CD14-positive monocyte (primary cell): Measurements from ENCODE around the gene PMEPA1. TPM values are rescaled to one million over a fixed set of nuclear protein-coding genes. Genes with fewer than 3 reads are reported as not detected.

Source experiments
- DNase-seq, 3 donors: peaks; one replicate each; pipeline ENCODE4 v3.0.0-alpha.2; 2011 to 2022
- H2AFZ ChIP-seq: 2 replicates; pipeline ENCODE4 v1.6.0; 2012; ENCODE audit warnings: mild to moderate bottlenecking, low read depth, low read length, inconsistent platforms; ENCODE audit not compliant: insufficient read depth, poor library complexity, severe bottlenecking
- H3K27ac ChIP-seq, 2 donors: 1 replicate in 1 of 2; 2 replicates in 1 of 2; pipeline ENCODE4 v1.5.1; 2012 to 2013; ENCODE audit warnings: low read length in 2 of 2, control low read depth in 1 of 2, inconsistent platforms in 1 of 2, low read depth in 1 of 2, mild to moderate bottlenecking in 1 of 2
- H3K27me3 ChIP-seq, 2 donors: one replicate each; pipeline versions ENCODE4 v1.6.0 to v1.6.1; 2011 to 2013; ENCODE audit warnings: low read length in 2 of 2; ENCODE audit not compliant: control insufficient read depth in 2 of 2, insufficient read depth in 2 of 2
- H3K36me3 ChIP-seq, 2 donors: replicated peaks in 1 of 2; 1 replicate in 1 of 2; 2 replicates in 1 of 2; pipeline versions ENCODE4 v1.5.1 to v1.6.1; 2012 to 2013; ENCODE audit warnings: low read length in 2 of 2, control low read depth in 1 of 2, inconsistent platforms in 1 of 2, mild to moderate bottlenecking in 1 of 2; ENCODE audit not compliant: insufficient read depth in 2 of 2, control insufficient read depth in 1 of 2
- H3K4me1 ChIP-seq, 2 donors: 1 replicate in 1 of 2; 2 replicates in 1 of 2; pipeline versions ENCODE4 v1.5.1 to v1.6.1; 2012 to 2013; ENCODE audit warnings: low read length in 2 of 2, control low read depth in 1 of 2, inconsistent platforms in 1 of 2, mild to moderate bottlenecking in 1 of 2, moderate library complexity in 1 of 2; ENCODE audit not compliant: insufficient read depth in 2 of 2, control insufficient read depth in 1 of 2
- H3K4me2 ChIP-seq: replicated peaks from 2 replicates; pipeline ENCODE3; 2012; ENCODE audit warnings: low read length, moderate library complexity, mild to moderate bottlenecking; ENCODE audit not compliant: poor library complexity, severe bottlenecking; ENCODE audit errors: extremely low read depth
- H3K4me3 ChIP-seq, 3 experiments: fragments of 200-600 bp in 1 of 3; sonication (generic) in 1 of 3; replicated peaks in 1 of 3; 1 replicate in 2 of 3; 2 replicates in 1 of 3; pipeline ENCODE4 v1.5.1; 2011 to 2013; ENCODE audit warnings: low read length in 3 of 3, mild to moderate bottlenecking in 3 of 3, control low read depth in 2 of 3, low read depth in 2 of 3, inconsistent platforms in 1 of 3, moderate library complexity in 1 of 3
- H3K79me2 ChIP-seq: 2 replicates; pipeline ENCODE4 v1.6.0; 2012; ENCODE audit warnings: mild to moderate bottlenecking, control low read depth, inconsistent platforms, low read length, moderate library complexity; ENCODE audit not compliant: insufficient read depth
- H3K9ac ChIP-seq: 2 replicates; pipeline ENCODE4 v1.6.0; 2017; ENCODE audit warnings: low read length, mild to moderate bottlenecking; ENCODE audit not compliant: insufficient read depth, poor library complexity, severe bottlenecking
- H3K9me3 ChIP-seq, 2 donors: replicated peaks in 1 of 2; 1 replicate in 1 of 2; 2 replicates in 1 of 2; pipeline versions ENCODE4 v1.5.1 to v1.6.1; 2012 to 2013; ENCODE audit warnings: low read length in 2 of 2, control low read depth in 1 of 2; ENCODE audit not compliant: control insufficient read depth in 1 of 2, insufficient read depth in 1 of 2
- H4K20me1 ChIP-seq: 2 replicates; pipeline ENCODE4 v1.6.0; 2012; ENCODE audit warnings: mild to moderate bottlenecking, low read length, control low read depth, moderate library complexity; ENCODE audit not compliant: insufficient read depth
- H3K27ac Mint-ChIP-seq, 7 donors: one replicate each; pipeline ENCODE4 v1.8.0; 2020; ENCODE audit warnings: mild to moderate bottlenecking in 7 of 7, mixed read lengths in 7 of 7, moderate library complexity in 6 of 7, inconsistent platforms in 2 of 7
- H3K27me3 Mint-ChIP-seq, 3 donors: one replicate each; pipeline ENCODE4 v1.8.0; 2021 to 2022; ENCODE audit warnings: low read depth in 3 of 3, mild to moderate bottlenecking in 3 of 3, mixed read lengths in 3 of 3, moderate library complexity in 3 of 3, inconsistent platforms in 1 of 3
- H3K36me3 Mint-ChIP-seq, 2 donors: one replicate each; pipeline ENCODE4 v1.8.0; 2020; ENCODE audit warnings: mixed read lengths in 2 of 2, inconsistent platforms in 1 of 2, mild to moderate bottlenecking in 1 of 2
- H3K4me1 Mint-ChIP-seq: one replicate; pipeline ENCODE4 v1.8.0; 2020; ENCODE audit warnings: mild to moderate bottlenecking, mixed read lengths
- H3K4me3 Mint-ChIP-seq, 2 donors: one replicate each; pipeline ENCODE4 v1.8.0; 2020; ENCODE audit warnings: mild to moderate bottlenecking in 2 of 2, mixed read lengths in 2 of 2, moderate library complexity in 1 of 2
- H3K9me3 Mint-ChIP-seq, 7 donors: one replicate each; pipeline ENCODE4 v1.8.0; 2020 to 2022; ENCODE audit warnings: mixed read lengths in 7 of 7, mild to moderate bottlenecking in 6 of 7, moderate library complexity in 6 of 7, inconsistent platforms in 2 of 7
- CTCF ChIP-seq: fragments of 200-600 bp; IDR thresholded peaks from one replicate; pipeline ENCODE4 v1.8.0; 2022; ENCODE audit warnings: antibody characterized with exemption, mild to moderate bottlenecking
- WGBS: methylation state at CpG from one replicate; pipeline ENCODE4 v1.1.5; 2013; ENCODE audit warnings: missing lambda C conversion rate; ENCODE audit not compliant: insufficient coverage; 5-methylcytosine and 5-hydroxymethylcytosine counted together
- intact Hi-C, 2 donors: fragments of 100-400 bp; cut with micrococcal nuclease; formaldehyde crosslinking; loops; one replicate each; pipeline versions ENCODE4 v1.15.0 to v1.15.1; 2023
- polyA plus RNA-seq, 3 donors: library from polyadenylated mRNA; depleted of rRNA in 1 of 3; unstranded in 2 of 3; stranded (reverse) in 1 of 3; fragments of 300-500 nt in 2 of 3; fragments of >200 nt in 1 of 3; fragmentation: Illumina TruSeq in 2 of 3; gene quantifications; 1 replicate in 2 of 3; 2 replicates in 1 of 3; pipeline ENCODE4 v1.2.3, GENCODE V29; 2012 to 2021

The PMEPA1 gene
- polyA plus RNA-seq, 3 donors = 0.12 to 0.73 (median 0.59) TPM

GRCh38 chr20:57620999-57621398 lies 88.8 kb downstream of the PMEPA1 start:
- Mint-ChIP-seq H3K9me3 (peaks cover 16 to 18% (median 17%) of the 10 kb centered on the region in 7 donors), H3K4me1 (peaks cover 55% of the 10 kb centered on the region), H3K27ac (peak overlapping the region in 6 of 7 donors; percentile 56 to 94 (median 92)), H3K27me3 (peaks cover 2 to 9% (median 7%) of the 10 kb centered on the region in 3 donors), H3K4me3 (peak overlapping the region; percentile 77 to 90), H3K36me3 (peaks cover 17 to 26% of the 10 kb centered on the region in 2 donors)
- Histone ChIP-seq H3K27me3 (no peaks in the 10 kb centered on the region), H3K4me1 (peaks cover 40 to 45% of the 10 kb centered on the region in 2 donors), H4K20me1 (no peaks in the 10 kb centered on the region), H3K79me2 (no peaks in the 10 kb centered on the region), H3K36me3 (peaks cover 0 to 11% of the 10 kb centered on the region in 2 donors), H3K9ac (no peak overlapping the region), H3K9me3 (peaks cover 9 to 13% of the 10 kb centered on the region in 2 donors), H3K4me3 (peak overlapping the region in 1 of 3 experiments; percentile 70), H3K4me2 (peak overlapping the region; percentile 76), H2AFZ (peak overlapping the region; percentile 67), H3K27ac (peak overlapping the region; percentile 82 to 85)
- WGBS = 3% methylated on average over 8 of the region's 11 CpGs
- intact Hi-C loops = loop anchor here in 1 of 2 donors (10.0 kb wide), 2 partner anchors 94 to 246 kb away; partner anchors contain the start of gene PMEPA1
- TF ChIP-seq CTCF = no peak
- no peak for DNase-seq

- H2AFZ ChIP-seq = peak within 1 kb of the TSS; percentile 67
- peak within 1 kb of the TSS; percentile 18 to 70 (median 28) for H3K4me3 ChIP-seq
- Mint-ChIP-seq H3K9me3 (peaks cover 12 to 18% (median 13%) of the 10 kb centered on the region in 7 donors), H3K36me3 (peaks cover 14 to 31% of the 10 kb centered on the region in 2 donors), H3K27me3 (peaks cover 2 to 12% (median 9%) of the 10 kb centered on the region in 3 donors), H3K27ac (peak within 1 kb of the TSS; percentile 89 to 95 (median 94)), H3K4me3 (peak within 1 kb of the TSS; percentile 77 to 90), H3K4me1 (peaks cover 55% of the 10 kb centered on the region)
- TF ChIP-seq CTCF = no peak
- H3K4me1 ChIP-seq = peaks cover 40 to 45% of the 10 kb centered on the region in 2 donors
- peaks cover 1 to 14% of the 10 kb centered on the region in 2 donors for H3K36me3 ChIP-seq
- H3K4me2 ChIP-seq = peak within 1 kb of the TSS; percentile 76
- no peaks in the 10 kb centered on the region for H3K79me2 ChIP-seq
- peak within 1 kb of the TSS; percentile 82 to 85 for H3K27ac ChIP-seq
- H4K20me1 ChIP-seq = no peaks in the 10 kb centered on the region
- intact Hi-C loops = loop anchor here in 1 of 2 donors (10.0 kb wide), 2 partner anchors 94 to 246 kb away; partner anchors contain the start of gene PMEPA1
- peak within 1 kb of the TSS; percentile 44 for H3K9ac ChIP-seq
- peak; percentile 50 to 64 (median 60) for DNase-seq
- no peaks in the 10 kb centered on the region for H3K27me3 ChIP-seq
- WGBS = 15% methylated on average over 8 of the region's 18 CpGs
- peaks cover 8 to 10% of the 10 kb centered on the region in 2 donors for H3K9me3 ChIP-seq
These were observed 89.4 kb downstream of the PMEPA1 start, which contains the start of gene ZBP1 for GRCh38 chr20:57620274-57620990. Gene ZBP1, minus strand, starts transcription at chr20:57620426. Its CDS starts 131 bp downstream, at chr20:57620295.
